GM21423 (cell line): ENCODE data around the gene CTAG1A.
"Not testable (repeated sequence)": the region's sequence is repeated elsewhere in the genome, so short reads cannot be mapped to it uniquely, and the experiment has no call there.

Experiments used
- ATAC-seq: cut with Tn5 transposase; IDR thresholded peaks from one replicate; pipeline ENCODE4 v1.9.1; 2021; ENCODE audit warnings: mild to moderate bottlenecking, moderate library complexity; ENCODE audit not compliant: unreplicated experiment

CTAG1A gene

DNA sequence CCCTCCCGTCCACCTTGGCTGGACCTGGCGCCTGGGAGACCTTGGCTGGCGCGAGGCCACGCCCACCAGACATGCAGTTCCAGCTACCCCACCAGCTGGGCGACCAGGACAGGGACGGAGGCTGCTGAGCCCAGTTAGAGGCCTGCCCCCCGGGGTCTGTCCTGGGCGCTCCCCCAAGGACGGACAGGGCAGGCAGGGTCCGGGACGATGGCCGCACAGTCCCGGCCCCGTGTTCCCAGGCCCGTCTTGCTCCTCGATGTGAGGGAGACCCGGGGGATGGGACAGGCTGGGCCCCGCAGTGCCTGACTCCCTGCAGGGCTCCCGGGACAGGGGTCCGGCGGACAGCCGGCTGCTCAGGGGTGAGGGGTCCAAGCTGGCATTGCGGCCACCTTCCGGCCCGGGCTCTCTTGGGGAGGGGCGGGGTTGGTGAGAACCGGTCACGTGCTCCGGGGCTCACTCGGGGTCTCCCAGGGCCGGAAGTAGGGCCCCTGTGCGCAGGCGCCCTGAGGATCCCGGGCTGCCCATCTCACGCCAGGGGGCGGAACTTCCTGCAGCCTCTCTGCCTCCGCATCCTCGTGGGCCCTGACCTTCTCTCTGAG, at the start of gene CTAG1A:
CTAG1A (plus strand) TSS at position 549 of the 599 bp plus-strand sequence. CDS start 74 bp downstream, outside the sequence.
- not testable (repeated sequence) for ATAC-seq

- no peak for ATAC-seq
Observed at GRCh38 chrX:154535892-154536291, 49.0 kb upstream of the CTAG1A start.

- no peak for ATAC-seq
Observed at GRCh38 chrX:154539077-154539476, 45.9 kb upstream of the CTAG1A start.

- ATAC-seq, result not testable (repeated sequence)
Observed at GRCh38 chrX:154540365-154540764, 44.6 kb upstream of the CTAG1A start.

DNA sequence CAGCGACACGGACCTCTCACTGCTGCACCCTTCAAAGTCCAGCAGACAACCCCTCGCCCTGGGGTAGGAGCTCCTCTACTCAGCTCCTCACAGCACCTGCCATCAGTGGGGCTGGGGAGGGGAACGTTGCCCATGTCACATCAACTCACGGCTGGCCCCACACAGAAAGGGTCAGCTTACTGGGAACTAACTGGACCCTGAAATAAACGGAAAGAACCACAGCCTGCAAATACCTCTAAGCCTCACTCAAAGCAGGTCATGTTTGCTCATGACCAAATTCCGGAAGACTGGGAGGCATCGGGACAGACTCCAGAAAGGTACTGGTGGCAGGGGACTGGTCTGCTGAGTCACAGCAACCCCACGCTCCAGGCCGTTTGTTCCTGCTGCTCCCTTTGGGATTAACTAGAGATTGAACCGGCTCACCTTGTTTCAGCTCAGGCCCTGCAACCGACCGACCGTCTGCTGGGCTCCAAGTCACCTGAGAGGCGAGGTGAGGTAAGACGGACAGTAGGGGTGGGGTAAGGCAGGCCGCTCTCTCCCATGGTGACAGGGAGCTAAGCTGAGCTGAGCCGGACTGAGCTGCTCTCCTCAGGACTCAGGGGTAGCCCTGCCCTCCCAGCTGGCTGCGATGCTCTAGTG, 43.9 kb upstream of the CTAG1A start:
- no peak for ATAC-seq

DNA sequence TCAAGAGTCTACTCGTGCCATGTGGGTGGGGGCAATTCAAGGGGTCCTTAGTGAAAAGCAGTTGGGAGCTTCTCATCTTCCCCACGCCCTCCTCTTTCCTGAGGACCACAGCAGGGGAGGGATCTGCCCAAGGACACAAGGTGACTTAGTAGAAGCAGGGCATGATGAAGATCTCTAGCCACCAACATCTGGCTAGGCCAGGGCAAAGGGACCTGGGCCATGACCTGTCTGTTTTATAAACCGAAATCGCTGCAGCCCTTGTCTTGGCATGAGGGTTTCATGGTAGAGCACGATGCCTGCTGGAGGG, 43.4 kb upstream of the CTAG1A start:
- no peak for ATAC-seq

GRCh38 chrX:154541896-154542722, 42.8 kb upstream of the CTAG1A start:
- no peak for ATAC-seq

- ATAC-seq, result no peak
Observed at GRCh38 chrX:154542723-154543424, 42.1 kb upstream of the CTAG1A start.

GRCh38 chrX:154545673-154546274, 39.2 kb upstream of the CTAG1A start:
- ATAC-seq, result no peak

DNA sequence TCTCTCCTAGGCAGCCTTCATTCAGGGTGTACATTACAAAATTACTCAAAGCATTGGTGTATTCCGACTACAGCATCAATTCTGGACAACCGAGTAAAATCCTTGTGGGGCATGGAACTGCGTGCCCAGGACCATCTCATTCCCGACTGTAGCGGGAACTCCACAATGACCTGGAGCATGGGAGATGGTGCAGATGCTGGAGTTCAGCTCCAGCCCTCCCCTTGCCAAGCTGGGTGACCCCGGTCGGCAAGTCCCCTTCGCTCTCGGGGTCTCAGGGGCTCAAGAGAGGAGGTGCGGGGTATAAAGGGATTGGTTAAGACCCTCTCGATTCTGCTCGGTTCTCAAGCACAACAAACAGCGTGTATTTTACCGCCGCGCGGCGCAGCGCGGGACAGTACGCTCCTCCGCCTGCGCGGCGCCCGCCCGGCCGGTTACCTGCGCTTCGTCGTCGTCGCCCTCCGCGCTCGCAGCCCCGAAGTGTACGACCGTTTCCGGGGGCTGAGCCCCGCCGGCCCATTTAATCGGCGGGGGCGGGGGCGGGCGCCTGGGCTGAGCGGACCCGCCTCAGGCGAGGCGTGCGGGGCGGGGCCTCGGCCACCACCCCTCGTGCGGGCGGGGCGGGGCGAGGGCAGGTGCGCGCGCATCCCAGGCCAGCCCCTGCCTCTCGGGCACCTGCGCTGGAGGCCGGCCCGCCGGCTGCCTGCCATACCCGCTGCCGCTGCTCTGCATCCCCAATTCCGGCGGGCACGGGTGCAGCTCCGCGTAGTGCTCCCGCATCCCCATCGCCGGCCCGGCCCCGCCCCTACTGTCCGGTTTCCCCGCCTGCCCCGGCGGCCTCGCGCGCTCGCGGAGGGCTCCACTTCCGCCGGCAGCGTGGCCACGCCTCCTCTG, 38.3 kb upstream of the CTAG1A start, which contains the start of gene G6PD:
G6PD (minus strand) TSS at position 493 of the 891 bp plus-strand sequence. CDS start 691 bp downstream, outside the sequence.
- ATAC-seq, result peak; percentile 37

DNA sequence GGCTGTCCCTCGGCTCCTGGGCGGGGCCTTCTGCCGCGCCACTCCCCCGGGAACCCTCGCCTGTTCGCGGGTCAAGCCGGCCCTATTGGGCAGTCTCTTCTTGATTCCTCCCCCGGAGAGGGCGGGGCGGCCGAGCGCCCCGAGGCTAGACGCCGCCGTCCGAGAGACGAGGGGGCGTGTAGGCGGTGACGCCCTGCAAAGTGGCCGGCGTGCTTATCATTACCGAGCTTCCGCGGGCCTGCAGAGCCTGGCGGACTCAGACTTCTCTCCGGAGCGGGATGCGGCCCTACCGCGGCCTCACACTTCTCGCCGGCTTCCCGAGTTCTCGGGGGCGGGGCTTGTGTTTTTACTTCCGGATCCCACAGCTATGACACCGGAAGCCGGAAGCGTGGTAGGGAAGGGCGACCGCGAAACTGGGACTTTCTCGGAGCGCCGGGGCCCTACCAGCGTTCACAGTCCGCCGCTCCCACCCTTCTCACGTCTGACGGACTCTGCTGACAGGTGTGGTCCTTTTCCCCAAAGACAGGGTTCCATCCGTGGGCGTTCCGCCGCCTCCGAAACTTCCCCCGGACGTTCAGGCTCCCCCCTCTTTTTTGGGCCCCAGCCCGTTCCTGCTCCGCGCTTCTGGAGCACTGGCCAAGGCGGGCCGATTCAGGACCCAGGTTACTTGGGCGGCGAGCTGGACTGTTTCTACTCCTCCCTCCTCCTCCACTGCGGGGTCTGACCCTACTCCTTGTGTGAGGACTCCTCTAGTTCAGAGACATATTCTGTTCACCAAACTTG, 37.5 kb upstream of the CTAG1A start, which contains the start of gene IKBKG:
IKBKG (plus strand) TSS at position 376 of the 783 bp plus-strand sequence. CDS start 4,383 bp downstream, outside the sequence.
- ATAC-seq, result peak; percentile 81

- ATAC-seq, result no peak
Observed at GRCh38 chrX:154548028-154548316, 37.0 kb upstream of the CTAG1A start.

DNA sequence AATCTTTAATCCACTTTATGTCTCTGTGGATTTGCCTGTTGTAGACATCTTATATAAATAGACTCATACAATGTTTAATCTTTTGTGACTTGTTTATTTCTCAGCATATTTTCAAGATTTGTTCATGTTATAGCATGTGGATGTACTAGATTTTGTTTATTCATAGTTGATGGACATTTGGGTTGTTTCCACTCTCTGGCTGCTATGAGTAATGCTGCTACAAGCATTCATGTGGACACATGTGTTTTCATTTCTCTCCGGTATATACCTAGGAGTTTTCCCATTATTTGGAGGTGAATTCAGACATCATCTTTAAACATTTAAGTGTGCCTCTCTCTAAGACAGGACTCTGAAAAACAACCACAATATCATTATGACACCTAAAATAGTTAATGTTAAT, 35.2 kb upstream of the CTAG1A start:
- ATAC-seq, result no peak

- ATAC-seq, result not testable (repeated sequence)
Observed at GRCh38 chrX:154552112-154552806, 32.7 kb upstream of the CTAG1A start.

DNA sequence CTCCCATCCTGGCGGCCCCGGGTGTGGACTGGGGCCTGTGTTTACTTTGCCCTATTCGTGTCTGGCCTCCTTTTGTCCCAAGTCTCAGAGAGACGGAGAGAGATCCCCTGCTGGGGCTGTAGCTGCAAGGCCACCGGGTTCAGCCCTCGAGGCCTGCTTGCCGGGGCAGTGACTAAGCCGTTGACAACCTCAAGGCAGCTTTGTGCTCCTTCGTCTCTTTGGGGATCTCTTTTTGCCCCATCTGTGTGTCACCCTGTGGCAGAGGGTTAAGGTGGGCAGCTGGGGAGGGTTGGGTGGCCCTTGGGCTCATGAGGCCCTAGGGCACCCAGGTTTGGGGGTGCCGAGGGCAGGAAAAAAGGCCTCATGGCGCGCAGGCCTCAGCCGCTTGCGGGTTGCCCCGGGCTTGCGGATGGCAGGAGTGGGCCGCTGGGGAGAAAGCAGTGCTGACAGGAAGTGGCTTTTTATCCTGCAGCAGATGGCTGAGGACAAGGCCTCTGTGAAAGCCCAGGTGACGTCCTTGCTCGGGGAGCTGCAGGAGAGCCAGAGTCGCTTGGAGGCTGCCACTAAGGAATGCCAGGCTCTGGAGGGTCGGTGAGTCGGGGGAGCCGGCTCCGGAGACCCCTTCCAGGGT, 26.8 kb upstream of the CTAG1A start:
- not testable (repeated sequence) for ATAC-seq

GRCh38 chrX:154558896-154559295, 26.0 kb upstream of the CTAG1A start:
- ATAC-seq, result not testable (repeated sequence)

DNA sequence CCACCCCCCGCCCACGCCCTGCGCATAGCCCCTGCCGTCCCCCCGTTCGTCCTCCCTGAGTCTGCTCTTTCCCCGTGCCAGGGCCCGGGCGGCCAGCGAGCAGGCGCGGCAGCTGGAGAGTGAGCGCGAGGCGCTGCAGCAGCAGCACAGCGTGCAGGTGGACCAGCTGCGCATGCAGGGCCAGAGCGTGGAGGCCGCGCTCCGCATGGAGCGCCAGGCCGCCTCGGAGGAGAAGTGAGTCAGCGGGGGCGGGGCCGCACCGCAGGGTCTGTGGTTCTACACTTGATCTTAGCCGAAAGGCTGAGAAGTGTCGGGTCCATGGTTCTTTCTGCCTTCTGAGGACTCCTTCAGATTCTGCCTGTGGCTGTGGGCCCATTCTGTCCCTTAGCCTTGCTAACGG, 24.6 kb upstream of the CTAG1A start:
- not testable (repeated sequence) for ATAC-seq

DNA sequence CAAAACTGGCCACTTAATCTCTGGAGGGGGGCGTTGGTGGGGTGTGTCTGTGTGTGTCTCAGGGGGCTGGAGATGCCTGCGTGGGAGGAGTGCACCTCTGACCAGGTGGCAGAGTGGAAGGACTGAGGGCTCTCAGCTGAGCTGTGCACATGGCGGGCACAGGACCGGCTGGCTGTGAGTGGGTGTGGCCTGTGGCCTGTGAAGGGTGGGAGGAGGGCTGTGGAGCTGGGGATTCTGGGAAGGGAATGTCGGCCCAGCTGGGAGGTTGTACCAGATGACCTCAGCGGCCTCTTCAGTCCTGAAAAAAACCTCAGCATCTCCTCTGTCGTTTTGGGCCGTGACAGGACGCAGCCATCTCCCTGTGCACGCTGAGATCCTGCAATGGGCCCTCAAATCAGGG, 22.6 kb upstream of the CTAG1A start:
- not testable (repeated sequence) for ATAC-seq
